Endothelial cell (in vitro differentiated cells): ENCODE measurements around the gene TCF7. TPM values are rescaled to one million over a fixed set of nuclear protein-coding genes. Genes with fewer than 3 reads are reported as not detected.

Experiments used
- DNase-seq: peaks from one replicate; pipeline ENCODE4 v3.0.0; 2021; ENCODE audit warnings: low spot score
- H3K27ac Mint-ChIP-seq: one replicate; pipeline ENCODE4 v1.8.0; 2021; ENCODE audit warnings: mixed read lengths, inconsistent platforms; ENCODE audit not compliant: unreplicated experiment
- H3K27me3 Mint-ChIP-seq: one replicate; pipeline ENCODE4 v1.8.0; 2021; ENCODE audit warnings: mild to moderate bottlenecking, moderate library complexity, mixed read lengths, inconsistent platforms; ENCODE audit not compliant: unreplicated experiment
- H3K36me3 Mint-ChIP-seq: one replicate; pipeline ENCODE4 v1.8.0; 2021; ENCODE audit warnings: mild to moderate bottlenecking, low read depth, mixed read lengths, inconsistent platforms; ENCODE audit not compliant: unreplicated experiment
- H3K4me1 Mint-ChIP-seq: one replicate; pipeline ENCODE4 v1.8.0; 2021; ENCODE audit warnings: mild to moderate bottlenecking, mixed read lengths, inconsistent platforms; ENCODE audit not compliant: unreplicated experiment
- H3K4me3 Mint-ChIP-seq: one replicate; pipeline ENCODE4 v1.8.0; 2021; ENCODE audit warnings: mild to moderate bottlenecking, mixed read lengths, inconsistent platforms; ENCODE audit not compliant: unreplicated experiment
- H3K9me3 Mint-ChIP-seq: one replicate; pipeline ENCODE4 v1.8.0; 2021; ENCODE audit warnings: mixed read lengths, inconsistent platforms; ENCODE audit not compliant: unreplicated experiment
- total RNA-seq: library from RNA; stranded (reverse); fragmentation: NEBNext Ultra II Directional; extraction: Animal tissue kit (Norgen Biotek cat#: 25700); gene quantifications from one replicate; pipeline ENCODE4 v1.2.1, GENCODE V29; 2021; ENCODE audit not compliant: unreplicated experiment
- TF ChIP-seq, protein P1 (sequence below): fragments of 200-600 bp; sonication (generic); IDR thresholded peaks from one replicate; pipeline ENCODE4 v1.5.0; 2021; ENCODE audit warnings: antibody characterized with exemption; ENCODE audit not compliant: unreplicated experiment

TCF7 gene
- total RNA-seq, 1 donor from 2014 or later, result 9.5 TPM

DNA sequence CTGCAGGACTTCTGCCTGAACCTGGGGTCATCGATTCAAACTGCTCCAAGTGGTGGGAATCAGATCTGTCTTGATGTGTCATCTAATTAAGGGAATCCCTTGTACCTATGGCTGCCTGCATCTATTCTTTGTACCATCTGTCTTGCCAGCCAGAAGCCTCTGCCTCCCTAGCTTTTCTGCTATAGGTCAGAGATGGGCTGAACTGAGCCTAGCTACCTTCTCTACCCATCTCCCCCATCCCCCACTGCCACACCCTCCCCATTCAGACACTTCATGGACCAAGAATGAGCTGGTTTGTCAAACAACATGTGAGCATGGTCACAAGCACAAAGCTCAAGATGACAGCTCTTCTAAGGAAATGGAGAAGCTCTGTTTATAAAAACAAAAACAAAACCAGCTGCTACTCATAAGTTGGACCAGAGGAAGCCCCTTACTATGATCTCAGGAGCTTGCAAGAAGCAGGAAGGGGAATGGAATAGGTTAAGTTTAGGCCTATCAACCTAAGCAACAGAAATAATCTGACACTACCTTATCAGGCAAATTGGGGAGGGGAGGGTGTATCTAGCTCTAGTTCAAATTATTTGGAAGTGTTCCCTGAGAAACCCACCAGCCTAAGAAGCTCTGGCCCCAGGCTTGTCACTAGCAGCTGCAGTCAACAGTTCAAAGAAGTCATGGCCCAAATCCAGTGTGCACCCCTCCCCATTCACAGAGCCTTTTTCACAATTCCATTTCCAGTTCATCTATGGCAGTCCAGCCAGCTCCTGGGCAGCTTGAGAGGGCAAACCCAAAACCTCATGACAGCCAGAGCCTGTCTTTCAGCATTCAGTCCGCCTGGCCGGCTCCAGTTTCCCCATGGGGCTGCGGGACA lies 32.4 kb downstream of the TCF7 start:
- TF ChIP-seq, protein P1, sequence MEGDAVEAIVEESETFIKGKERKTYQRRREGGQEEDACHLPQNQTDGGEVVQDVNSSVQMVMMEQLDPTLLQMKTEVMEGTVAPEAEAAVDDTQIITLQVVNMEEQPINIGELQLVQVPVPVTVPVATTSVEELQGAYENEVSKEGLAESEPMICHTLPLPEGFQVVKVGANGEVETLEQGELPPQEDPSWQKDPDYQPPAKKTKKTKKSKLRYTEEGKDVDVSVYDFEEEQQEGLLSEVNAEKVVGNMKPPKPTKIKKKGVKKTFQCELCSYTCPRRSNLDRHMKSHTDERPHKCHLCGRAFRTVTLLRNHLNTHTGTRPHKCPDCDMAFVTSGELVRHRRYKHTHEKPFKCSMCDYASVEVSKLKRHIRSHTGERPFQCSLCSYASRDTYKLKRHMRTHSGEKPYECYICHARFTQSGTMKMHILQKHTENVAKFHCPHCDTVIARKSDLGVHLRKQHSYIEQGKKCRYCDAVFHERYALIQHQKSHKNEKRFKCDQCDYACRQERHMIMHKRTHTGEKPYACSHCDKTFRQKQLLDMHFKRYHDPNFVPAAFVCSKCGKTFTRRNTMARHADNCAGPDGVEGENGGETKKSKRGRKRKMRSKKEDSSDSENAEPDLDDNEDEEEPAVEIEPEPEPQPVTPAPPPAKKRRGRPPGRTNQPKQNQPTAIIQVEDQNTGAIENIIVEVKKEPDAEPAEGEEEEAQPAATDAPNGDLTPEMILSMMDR, result no peak
- Mint-ChIP-seq H3K4me3 (peak overlapping the region; percentile 63), H3K9me3 (no peaks in the 10 kb centered on the region), H3K4me1 (peaks cover 49% of the 10 kb centered on the region), H3K27ac (peak overlapping the region; percentile 64), H3K36me3 (peaks cover 32% of the 10 kb centered on the region), H3K27me3 (peaks cover 11% of the 10 kb centered on the region)
- no peak for DNase-seq

DNA sequence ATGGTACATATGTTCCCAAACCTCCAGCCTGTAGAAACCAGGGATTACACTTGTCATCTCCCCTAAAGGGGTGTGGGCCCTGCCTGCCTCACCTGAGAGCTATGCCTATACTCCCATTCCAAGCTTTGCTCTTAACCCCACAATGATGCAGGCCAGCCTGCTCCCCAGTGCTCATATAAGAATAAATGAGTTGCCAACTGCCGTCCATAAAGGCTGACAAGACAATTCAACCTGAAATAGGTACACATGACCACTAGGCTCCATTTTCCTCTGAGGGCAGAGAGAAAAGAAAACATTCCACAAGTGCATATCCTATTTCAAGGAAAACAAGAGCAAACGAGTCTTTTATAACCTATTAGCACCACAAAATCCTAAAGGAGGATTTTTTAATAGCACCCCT lies 33.8 kb downstream of the TCF7 start:
- H3K27ac Mint-ChIP-seq, result peak overlapping the region; percentile 74
- no peaks in the 10 kb centered on the region for H3K9me3 Mint-ChIP-seq

DNA sequence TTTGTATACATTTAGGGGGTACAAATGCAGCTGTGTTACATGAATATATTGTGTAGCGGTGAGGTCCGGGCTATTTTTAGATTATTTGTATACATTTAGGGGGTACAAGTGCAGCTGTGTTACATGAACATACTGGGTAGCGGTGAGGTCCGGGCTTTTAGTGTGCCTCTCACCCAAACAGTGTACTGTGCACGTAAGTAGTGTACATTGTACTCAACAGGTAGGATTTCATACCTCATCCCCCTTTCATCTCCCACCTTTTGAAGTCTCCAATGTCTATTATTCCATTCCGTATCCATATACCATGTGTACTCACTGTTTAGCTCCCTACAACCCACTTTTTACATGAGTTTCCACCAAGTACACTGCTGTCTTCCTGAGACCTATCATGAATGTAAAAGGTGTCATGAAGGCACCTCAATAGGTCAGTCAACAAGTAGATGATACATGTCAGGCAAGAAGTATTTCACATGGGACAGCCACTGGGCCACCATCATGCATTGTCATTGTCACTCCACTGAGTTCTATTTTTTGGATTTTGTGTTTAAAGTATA lies 34.6 kb downstream of the TCF7 start:
- peaks cover 64% of the 10 kb centered on the region for H3K4me1 Mint-ChIP-seq
- peaks cover 10% of the 10 kb centered on the region for H3K27me3 Mint-ChIP-seq
- no peak for DNase-seq
- H3K36me3 Mint-ChIP-seq, result peaks cover 44% of the 10 kb centered on the region
- TF ChIP-seq, protein P1, result no peak
- H3K4me3 Mint-ChIP-seq, result peak overlapping the region; percentile 79
- H3K9me3 Mint-ChIP-seq, result no peaks in the 10 kb centered on the region
- H3K27ac Mint-ChIP-seq, result peak overlapping the region; percentile 98

More for the DNA sequence above, 33.8 kb downstream of the TCF7 start:
- Mint-ChIP-seq H3K4me1 (peaks cover 57% of the 10 kb centered on the region), H3K36me3 (peaks cover 41% of the 10 kb centered on the region), H3K4me3 (peak overlapping the region; percentile 56), H3K27me3 (peaks cover 10% of the 10 kb centered on the region)
- DNase-seq, result no peak
- TF ChIP-seq, protein P1, result peak; percentile 12

DNA sequence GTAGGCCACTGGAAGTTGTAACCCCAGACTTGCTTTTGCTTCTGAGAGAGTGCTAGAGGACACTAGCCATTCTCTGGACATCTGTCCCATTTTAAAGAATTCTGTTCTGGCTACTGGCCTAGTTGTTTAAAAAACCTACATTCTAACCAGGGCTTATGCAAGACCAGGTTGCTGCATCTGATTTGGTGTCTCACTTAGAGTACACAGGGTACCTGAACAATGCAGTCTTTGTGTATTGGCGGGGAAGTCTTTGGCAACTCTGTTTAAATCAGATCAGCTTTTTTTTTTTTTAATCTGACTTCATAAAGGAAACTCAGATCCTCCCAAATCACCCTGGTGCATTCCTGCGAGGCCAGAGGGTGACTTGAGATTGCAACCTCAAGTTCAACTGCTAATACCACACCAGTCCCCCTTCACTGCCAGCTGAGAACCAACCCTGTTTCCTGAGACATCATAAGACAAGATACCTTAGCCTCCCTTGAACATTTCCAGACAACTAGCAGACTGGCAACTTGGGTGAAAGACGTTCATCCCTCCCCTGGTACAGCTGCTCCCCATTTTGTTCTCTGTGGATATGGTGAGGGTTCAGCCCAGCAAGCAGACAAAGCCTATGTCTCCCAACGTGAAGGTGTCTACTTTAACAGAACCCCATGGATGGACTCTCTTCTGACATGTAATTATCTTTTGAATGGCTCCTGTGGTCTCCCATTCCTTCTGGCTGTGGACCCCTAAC lies 35.3 kb downstream of the TCF7 start:
- TF ChIP-seq, protein P1, result no peak
- peak overlapping the region; percentile 98 for H3K27ac Mint-ChIP-seq
- no peaks in the 10 kb centered on the region for H3K9me3 Mint-ChIP-seq
- peaks cover 68% of the 10 kb centered on the region for H3K4me1 Mint-ChIP-seq
- DNase-seq, result no peak
- peak overlapping the region; percentile 32 for H3K4me3 Mint-ChIP-seq
- peaks cover 47% of the 10 kb centered on the region for H3K36me3 Mint-ChIP-seq
- peaks cover 10% of the 10 kb centered on the region for H3K27me3 Mint-ChIP-seq
